HG03342 (cell line): ENCODE measurements around the gene PEX14.
"Not testable (repeated sequence)": the region's sequence is repeated elsewhere in the genome, so short reads cannot be mapped to it uniquely, and the experiment has no call there.

Experiments
- ATAC-seq: cut with Tn5 transposase; IDR thresholded peaks from one replicate; pipeline ENCODE4 v1.9.1; 2021; ENCODE audit warnings: mild to moderate bottlenecking, moderate library complexity; ENCODE audit not compliant: unreplicated experiment

PEX14 gene

DNA sequence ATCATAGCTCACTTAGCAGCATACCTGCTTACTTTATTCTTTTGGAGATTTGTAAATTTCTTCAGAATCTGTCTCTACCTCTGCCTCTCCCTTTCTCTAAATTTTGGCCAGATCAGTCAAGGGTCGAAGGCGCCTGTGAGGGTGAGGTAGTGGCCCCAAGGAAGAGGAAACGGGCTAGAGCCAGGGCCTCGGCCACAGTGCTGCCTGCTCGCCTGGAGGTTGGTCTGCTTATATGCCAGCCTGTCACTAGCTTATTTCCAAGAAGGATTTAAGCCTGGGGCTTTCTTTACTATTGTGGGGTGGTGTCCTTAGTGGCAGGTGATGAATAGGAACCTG lies 19.6 kb downstream of the PEX14 start:
- peak; percentile 8 for ATAC-seq

DNA sequence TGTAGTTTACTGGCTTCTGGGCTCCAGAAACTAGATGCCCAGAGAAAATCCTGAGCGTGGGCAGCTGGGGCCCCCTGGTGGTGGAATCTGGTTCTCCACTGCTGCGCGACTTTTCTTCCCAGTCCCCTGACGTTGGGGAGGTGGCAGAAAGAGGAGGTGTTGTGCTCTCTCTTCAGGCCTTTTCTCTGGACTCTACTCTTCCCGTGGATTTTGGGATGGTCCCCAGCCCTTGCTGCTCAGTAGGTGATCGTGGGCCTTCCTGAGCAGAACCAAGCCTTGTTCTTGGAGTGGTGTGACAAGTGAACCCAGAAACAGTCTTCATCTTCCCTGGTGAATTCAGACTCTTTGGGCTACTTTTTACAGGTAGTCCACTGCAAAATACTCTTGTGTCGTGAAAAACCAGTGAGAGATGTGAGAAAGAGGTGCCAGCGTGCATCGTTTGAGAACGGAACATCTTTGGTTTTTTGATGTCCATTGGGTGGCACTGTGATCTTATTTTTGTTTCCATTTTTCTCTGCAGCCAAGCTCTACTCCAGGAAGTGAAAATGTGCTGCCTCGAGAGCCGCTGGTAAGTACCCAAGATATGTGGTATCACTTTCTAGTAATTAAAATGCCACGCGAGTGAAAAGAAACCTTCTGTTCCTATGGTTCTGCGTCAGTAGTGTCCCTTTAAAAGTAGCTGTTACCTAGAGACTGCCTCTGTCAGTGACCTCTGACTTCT lies 20.2 kb downstream of the PEX14 start:
- peak; percentile 58 for ATAC-seq

- no peak for ATAC-seq
Observed at GRCh38 chr1:10495475-10495817, 20.7 kb downstream of the PEX14 start.

DNA sequence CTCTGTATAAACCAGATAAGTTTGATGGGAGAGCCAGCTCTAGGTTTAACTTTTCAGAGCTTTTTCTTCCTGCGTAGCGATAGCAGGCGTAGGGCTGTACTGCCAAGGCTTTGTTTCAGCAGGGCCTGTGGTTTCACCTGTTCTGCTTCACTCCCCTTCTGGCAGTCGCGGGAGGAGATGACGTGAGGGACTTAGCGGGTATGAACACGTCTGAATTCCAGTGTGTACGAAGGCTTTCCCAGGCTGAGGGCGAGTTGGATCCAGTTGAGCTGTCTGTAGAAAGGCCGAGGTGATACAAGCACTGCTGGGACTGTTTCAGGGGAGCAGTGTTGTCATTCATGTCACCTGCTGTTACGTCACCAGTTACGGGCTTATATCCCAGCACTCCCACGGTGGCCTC lies 21.2 kb downstream of the PEX14 start:
- ATAC-seq, result no peak

GRCh38 chr1:10497109-10497508 lies 22.4 kb downstream of the PEX14 start:
- no peak for ATAC-seq

- no peak for ATAC-seq
Observed at GRCh38 chr1:10498231-10498630, 23.5 kb downstream of the PEX14 start.

- ATAC-seq, result no peak
Observed at GRCh38 chr1:10502206-10502605, 27.5 kb downstream of the PEX14 start.

DNA sequence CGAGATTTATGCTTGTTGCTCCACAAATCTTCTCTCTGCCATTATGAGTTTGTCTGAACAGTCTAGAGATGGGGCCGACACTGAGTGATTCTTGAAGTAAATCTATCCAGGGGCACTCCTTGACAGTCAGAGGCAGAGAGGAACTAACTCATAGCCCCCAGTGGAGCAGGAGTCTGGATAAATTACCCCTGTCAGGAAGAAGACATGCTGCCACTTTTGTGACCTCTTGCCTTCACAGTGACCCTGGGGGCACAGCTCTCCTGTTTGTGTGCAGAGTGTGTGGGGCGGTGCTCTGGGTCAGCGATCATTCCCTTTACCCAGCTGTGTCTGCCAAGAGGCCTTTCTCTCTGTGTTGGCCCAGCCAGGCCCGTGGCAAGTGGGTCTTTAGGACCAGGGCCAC lies 29.5 kb downstream of the PEX14 start:
- ATAC-seq, result no peak

DNA sequence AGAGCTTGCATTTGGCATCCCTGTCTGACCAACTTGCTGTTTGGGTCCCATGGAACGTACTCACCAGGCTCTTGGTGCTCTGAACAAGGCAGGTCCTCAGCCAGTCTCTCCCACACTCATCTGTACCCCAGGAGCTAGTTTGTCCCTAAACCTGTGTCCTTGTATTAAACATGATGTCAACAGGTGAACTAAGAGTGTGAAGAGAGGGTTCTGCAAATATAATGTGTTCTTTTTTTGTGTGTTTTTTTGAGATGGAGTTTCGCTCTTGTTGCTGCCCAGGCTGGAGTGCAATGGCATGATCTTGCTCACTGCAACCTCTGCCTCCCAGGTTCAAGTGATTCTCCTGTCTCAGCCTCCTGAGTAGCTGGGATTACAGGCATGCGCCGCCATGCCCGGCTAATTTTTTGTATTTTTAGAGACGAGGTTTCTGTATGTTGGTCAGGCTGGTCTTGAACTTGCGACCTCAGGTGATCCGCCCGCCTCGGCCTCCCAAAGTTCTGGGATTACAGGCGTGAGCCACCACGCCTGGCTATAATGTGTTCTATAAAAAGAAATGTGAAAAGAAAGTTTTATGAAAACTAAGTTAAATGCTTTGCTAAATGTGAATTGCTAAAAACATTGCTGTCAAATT lies 31.4 kb downstream of the PEX14 start:
- ATAC-seq, result not testable (repeated sequence)

GRCh38 chr1:10506677-10507047 lies 31.9 kb downstream of the PEX14 start:
- no peak for ATAC-seq

GRCh38 chr1:10507111-10507879 lies 32.5 kb downstream of the PEX14 start:
- ATAC-seq, result no peak

GRCh38 chr1:10508511-10508951 lies 33.8 kb downstream of the PEX14 start:
- no peak for ATAC-seq

DNA sequence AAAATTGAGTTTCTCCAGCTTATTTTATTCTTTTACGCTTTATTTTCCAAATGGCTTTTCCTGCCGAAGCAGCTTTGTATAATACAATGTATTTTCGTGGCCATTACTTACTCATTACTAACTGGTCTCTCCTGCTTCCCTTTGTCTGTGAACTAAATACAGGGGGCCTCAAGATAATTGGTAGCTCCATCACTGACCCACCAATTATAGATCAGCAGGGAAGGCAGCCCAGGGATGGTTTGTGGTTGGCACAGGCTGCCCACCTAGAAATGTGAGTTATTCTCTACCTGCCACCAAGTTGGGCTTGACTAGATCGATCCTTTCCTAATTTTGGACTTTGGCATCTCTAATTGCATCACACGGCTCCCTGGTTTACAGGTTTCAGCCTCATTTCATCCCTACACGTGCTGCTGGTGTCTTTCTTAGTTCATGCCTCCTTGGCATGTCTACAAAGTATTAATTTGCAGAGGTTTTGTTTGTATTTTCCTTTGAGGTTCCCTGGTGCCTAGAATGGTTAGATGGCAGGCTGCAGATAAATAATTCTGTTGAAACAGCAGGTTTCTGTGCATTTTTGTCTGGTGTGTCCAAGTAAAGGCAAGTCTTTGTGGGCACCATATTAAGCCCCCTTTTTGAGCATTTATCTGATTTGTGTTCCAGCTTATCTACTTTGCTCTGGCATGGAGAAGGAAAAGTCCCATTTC lies 35.2 kb downstream of the PEX14 start:
- ATAC-seq, result no peak

DNA sequence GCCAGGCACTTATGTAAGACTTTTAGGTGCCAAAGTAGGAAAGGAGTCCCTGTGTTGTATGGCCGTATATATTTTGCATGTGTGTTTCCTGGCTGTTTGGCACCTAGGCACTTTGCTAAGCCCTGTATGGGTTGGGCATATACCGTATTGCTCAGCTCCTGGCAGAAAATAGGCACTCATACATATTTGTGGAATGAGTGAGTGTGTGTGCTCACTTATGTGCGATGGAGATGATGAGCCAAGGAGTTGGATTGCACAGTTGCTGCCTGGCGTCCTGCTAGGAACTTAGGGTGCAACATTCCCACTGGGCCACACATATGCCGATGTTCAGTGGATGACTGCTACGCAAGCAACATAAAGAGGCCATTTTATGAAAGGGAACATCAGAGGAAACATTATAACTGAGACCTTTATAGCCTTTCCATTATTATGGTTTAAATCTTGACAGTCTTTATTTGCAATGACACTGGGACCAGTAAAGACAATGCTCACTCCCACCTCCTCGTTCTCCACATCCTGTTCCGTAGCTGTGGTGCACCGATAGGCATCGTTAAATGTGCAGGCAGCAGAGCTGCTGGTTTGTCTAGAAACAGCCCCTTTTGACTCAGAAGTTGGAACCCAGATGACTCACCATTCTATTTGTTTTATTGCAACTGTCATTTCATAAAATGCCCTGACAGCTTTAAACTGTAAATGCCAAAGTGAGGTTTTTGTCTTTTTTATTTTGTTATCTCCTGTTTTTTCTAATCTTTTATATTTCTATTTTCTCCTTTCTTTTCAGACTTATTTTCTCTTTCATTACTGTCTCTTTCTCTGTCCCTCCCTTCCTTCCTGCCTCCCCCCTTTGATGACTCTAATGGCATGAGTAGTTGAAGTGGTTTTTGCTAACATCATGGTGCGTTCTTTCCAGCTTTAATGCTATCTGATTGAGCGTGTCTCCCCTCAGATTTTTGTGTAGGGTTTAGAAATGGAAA lies 36.1 kb downstream of the PEX14 start:
- ATAC-seq, result peak; percentile 83

- no peak for ATAC-seq
Observed at GRCh38 chr1:10511494-10511885, 36.7 kb downstream of the PEX14 start.

GRCh38 chr1:10513199-10513598 lies 38.4 kb downstream of the PEX14 start:
- no peak for ATAC-seq

- ATAC-seq, result no peak
Observed at GRCh38 chr1:10514490-10515235, 39.9 kb downstream of the PEX14 start.

DNA sequence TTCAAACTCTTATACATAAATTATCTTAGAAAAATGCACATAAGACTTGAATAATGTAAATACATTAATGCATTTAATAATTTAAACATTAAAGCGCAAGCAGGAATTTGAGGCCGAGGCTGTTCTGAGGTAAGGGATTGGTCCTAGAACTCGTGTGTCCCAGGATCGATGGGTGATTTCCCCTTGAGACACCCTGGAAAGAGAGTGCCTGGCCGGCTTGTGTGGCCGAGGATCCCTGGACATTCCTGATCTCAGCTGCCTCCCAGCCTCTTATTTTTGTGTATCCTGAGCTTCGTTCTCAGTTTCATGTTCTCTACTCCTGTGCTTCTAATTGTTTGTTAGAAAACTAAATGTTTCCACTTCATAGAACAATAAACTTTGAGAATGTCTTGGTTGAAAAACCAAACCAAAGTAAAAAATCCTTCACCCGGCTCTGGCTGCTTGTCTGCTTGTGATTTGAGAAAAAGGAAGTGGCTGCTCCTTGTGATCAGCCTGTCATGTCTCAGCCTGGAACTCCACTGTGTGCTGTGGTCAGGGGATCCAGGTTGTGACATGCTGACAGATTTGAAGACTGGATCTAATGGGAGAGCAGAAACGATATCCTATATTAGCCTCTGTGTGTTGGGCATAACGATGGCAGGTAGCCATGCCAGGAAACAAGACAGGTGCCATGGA lies 40.7 kb downstream of the PEX14 start:
- ATAC-seq, result no peak
